HG03575 (cell line): Measurements from ENCODE around the gene FAM156A.
"Not testable (repeated sequence)": the region's sequence is repeated elsewhere in the genome, so short reads cannot be mapped to it uniquely, and the experiment has no call there.

ENCODE experiments used
- ATAC-seq: cut with Tn5 transposase; IDR thresholded peaks from one replicate; pipeline ENCODE4 v1.9.1; 2021; ENCODE audit not compliant: unreplicated experiment, insufficient number of reproducible peaks, low FRiP score; ENCODE audit errors: extremely low read depth

FAM156A gene

DNA sequence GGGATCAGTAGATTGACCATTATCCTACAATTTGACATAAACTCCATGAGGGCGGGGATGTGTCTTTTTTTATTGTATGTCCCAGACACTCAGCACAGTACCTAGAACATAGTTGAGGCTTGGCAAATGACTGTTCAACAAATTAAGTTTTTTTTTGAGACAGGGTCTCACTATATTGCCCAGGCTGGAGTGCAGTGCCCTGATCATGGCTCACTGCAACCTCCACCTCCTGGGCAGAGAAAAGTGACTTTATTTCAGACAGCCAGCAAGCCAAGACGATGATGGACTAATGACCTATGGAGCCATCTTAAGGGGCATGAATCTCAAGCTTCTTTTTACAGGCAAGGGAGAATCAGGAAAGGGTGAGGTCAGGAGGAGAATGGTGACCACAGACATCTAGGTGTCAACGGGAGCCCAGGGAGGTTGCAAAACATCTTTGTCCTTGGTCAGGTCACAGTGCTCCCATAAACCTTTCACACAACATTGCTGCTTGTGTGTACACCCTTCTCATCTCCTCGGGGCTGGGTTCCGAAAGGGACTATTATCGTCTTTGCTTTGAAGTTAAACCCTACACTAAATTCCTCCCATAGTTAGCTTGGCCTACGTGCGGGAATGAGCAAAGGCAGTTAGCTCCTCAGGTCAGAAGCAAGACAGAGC lies 16.1 kb upstream of the FAM156A start:
- ATAC-seq: not testable (repeated sequence)

DNA sequence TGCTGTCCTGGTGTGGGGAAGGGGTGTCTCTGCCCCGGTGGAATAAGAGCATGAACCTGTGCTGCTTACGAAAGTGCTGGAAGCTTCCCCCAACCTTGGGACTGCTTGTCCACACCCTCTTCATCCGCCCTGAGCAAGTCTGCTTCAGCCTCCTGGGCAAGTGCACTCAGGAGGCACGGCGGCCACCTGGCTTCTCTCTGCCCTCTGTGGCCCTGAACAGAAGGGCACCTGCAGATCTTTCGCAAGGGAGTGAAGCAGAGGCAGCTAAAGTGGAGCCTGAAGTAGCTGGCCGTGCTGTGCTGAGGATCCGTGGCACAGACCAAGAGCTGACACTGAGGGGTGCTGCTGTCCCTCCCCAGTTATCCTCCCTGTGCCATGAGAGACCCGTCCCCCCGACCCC lies 9.6 kb upstream of the FAM156A start:
- ATAC-seq: not testable (repeated sequence)

DNA sequence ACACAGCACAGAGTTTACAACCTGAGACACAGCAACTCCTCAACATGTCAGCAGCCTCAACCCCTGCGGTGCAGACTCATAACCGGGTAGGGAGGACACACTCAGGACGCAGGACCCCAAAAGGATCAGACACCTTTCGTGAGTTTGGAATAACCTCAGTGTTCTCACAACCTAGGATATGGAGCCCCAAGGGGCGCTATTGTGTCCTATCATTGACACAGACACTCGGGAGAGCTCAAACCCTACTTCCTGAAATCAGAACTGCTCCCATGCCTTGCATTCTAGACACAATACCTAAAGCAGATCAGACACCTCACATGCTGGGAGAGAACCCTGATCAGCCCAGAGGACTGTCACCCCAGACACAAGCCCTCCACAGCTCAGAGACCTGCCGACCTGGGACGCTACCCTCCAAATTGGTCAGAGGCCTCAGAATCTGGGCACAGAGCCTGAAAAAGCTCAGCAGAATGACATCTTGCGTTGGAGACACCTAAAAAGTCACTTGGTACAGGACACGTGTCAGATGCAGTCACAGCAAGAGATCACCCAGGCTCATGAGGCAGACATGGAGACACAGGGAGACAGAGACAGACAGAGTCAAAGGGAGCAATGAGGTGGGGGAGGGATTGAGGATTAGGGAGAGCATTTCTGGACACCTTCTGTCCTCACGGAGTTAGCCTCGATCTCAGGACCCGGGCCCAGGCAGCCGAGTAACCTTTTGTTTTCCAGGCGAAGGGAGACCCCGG lies 8.8 kb upstream of the FAM156A start:
- not testable (repeated sequence) for ATAC-seq

DNA sequence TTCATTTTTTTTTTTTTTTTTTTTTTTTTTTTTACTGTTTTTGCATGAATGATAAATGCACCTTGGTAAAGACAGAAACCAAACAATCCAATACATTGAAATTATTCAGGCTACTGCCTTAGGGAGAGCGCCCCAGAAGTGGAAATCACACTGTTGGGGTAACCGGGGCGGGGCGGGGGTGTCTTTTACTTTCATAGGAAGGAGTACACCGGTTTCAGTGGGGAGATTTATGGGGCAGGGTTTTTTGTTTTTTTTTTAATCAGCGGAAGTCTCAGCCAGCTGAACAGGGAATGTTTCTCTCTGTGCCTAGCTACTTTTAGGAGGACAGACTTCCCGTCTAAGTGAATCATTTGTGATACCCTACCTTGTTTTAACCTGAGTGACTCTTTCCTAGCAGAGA lies 643 bp upstream of the FAM156A start:
- ATAC-seq: not testable (repeated sequence)

DNA sequence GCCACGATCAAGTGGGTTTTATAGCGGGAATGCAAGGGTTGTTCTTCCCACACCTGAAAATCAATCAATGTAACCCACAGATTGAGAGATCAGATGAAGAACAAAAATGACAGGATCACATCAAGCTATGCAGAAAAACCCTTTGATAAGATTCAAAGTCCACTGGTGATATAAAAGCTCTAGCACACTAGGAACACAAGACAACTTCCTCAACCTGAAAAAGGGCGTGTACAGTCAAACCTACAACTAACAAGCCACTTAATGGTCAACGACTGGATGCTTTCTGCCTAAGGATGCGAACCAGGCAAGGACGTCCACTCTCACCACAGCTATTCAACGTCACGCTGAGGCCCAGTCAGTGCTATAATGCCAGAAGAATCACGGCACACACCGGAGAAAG lies 8.4 kb downstream of the FAM156A start:
- not testable (repeated sequence) for ATAC-seq

DNA sequence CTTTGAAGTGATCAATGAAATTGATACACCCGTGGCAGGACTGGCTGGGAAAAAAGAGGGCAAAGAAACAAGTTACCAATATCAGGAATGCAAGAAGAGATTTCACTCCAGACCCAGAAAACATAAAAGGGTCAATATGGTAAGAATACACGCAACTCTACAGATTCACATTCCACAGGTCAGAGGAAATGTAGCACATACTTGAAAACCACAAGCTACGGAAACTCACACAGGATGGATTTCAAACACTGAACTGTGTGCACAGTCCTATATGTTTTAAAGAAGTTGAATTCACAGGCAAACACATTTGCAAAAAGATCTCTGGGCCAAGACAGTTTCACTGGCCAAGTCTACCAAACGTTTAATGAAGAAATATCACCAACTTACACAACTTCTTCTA lies 9.0 kb downstream of the FAM156A start:
- ATAC-seq: not testable (repeated sequence)

DNA sequence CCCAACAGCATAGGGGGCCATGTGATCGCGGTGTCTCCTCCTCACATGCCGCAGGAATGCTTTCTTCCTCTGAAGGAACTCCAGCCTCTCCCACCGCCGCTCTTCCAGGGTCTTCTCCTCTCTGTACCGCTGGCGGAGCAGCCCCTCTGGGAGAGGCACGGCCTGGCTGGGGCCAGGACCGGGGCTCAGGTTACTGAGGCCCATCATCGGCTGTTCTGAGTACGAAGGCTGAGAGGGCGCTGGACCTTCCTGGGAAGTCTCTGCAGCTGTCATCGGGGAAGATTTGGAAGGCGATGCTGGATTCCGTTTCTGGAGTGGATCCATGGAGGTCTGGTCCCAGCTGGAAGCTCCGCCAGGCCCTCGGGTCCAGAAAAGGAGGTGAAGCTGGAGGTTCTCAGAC lies 10.1 kb downstream of the FAM156A start:
- not testable (repeated sequence) for ATAC-seq

DNA sequence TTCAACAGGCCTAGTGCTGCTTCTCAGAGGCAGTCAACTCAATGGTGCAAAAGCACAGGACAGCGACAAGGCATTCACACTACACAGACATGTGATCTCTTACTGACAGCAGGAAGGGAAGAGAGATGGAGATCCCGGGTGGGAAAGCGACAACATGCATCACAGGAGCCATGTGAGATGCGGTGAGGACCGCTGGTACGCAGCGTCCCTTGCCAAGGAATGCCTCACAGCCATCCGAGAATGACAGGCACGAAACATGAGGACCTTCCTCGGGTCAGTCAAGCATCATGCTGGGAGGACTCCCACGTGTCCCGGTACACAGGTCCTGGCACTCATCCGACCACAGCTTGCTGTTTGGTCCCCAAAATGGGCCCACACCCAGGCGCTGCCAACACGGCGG lies 10.8 kb downstream of the FAM156A start:
- not testable (repeated sequence) for ATAC-seq

DNA sequence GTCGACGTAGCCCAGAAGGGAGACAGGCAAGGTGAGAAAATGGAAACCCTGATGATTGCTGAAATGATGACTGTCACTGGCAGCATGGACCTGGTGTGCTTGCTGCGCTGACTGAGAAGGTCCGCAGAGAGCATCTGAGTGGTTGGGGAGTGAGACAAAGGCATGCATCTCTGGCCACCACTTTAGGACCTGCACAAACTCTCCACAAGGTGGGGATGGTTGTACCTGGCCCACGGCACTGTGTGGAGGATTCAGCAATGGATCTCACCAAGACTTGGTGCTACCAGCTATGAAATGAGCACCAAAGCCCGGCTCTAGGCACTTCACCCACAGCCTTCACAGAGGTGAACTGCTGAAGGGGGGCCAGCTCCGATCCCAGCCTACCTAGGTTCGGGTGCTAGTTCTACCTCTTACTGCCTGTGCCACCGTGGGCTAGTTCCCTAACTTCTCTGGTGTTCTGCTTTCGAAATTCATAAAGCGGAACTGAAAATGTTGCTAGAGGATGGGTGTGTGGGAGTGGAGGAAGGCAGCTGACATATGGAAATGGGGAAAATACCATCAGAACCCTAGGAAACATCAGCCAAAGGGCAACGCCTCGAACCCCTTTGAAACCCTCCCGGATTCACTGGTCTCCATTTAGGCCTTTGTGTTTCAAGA lies 12.4 kb downstream of the FAM156A start:
- ATAC-seq: not testable (repeated sequence)

DNA sequence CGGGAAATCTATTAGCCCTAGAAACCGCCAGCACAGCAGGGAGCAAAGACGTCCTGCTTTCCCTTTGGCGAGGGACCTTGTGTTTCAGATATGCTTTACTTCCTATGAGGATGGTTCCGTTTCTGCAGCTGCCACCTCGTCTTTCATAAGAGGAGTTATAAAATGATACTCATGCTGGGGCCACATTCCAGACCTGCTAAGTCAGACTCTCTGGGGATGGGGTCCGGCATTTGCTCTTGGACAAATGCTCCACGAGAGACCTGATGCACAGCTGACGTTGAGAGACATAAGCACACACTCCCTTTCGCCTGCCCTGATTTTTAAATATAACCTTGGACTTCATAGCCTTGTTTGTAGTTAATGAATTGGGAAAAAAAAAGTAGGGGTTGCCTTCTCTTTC lies 16.6 kb downstream of the FAM156A start:
- not testable (repeated sequence) for ATAC-seq

DNA sequence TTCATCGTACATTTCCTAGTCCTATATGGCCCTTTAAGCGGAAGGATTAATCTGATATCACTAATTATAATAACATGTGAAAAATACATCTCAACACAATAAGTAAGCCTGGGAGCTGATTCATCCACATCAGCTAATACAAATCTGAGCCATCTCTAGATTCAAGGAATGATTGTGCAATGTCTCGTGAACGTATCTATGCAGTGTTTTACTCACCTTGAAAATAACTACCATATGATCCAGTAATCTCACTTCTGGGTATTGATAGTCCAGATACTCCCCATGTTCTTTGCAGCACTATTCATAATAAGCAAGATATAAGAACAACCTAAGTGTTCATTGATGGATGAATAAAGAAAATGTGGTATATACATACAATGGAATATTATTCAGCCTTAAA lies 17.6 kb downstream of the FAM156A start:
- not testable (repeated sequence) for ATAC-seq

DNA sequence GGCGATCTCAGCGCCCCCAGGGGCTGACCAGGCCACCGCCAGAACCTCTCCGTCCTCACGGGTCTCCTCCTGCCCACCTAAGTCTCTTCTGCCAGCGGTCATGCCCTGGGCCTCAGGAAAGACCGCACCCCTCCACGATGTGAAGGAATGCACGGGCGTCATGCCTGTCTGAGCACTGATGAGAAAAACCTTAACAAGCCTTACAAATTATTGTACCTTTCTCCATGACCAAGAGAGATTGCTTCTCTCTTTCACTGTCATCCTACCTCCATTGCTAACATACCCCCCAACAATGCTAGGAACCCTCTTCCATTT lies 22.9 kb downstream of the FAM156A start:
- not testable (repeated sequence) for ATAC-seq

DNA sequence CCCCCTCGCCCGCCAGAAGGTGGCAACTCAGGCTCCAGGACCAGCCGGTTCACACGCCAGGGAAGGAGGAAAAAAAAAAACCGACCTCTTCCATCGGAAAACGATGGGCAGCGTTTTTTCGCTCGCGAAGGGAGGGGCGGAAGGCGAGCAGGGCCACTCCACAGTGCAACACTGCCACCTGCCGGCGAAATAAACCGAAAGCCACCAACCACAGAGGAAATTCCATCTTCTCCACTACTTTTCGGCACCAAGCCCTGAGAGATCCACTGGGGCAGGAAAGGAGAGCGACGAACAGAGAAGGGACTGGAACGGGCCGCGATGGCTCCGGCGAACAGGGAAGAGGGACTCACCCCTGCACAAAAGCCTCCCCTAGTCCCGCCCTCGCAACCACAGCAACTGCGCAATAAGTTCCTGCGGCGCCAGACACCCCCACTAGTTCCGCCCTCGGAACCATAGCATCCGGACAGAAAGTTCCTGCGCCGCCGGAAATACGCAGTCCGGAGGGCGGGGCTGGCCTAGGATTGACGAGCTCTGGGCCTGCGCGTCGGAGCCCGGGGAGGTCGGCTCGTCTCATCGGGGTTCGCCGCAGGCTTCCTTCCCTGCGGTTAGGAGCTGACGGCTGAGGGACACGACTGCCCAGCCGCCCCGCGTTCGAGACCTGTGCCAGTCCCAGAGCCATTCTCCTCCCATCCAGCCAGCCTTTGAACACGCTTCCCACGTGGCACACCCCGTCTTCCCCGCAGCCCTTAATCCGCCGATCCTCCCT lies 23.4 kb downstream of the FAM156A start:
- ATAC-seq: peak; percentile 79

DNA sequence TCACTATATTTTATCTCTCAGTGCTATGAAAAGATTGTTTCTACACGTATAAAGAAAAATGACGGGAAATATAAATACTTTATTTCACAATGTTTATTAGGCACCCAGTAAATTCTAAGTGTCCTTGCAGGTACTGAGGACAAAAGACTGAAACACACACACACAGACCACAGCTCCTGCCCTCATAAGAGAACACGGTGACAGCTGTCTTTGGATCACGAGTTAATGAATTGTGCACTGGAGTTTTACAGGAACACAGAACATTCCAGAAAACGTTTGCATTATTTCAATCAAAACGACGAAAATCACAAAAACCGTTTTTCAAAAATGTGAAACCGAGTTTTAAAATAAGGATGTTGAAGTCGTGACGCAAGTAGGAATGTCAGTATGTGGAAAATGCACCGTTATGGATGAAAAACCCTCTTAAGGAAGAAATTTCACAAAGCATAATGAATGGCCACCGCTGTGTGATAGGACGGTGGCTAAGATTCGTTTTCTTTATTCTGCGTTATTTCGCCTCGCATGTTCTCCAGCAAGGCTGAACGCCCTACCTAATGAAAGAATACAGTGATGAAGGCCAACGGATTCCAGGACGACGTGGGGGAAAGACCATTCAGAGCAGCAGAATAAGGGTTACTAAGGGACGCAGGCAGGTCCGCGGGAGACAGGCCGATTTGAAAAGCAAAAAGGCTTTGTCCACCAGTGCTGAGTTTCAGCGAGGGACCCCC lies 24.2 kb downstream of the FAM156A start:
- peak; percentile 4 for ATAC-seq

DNA sequence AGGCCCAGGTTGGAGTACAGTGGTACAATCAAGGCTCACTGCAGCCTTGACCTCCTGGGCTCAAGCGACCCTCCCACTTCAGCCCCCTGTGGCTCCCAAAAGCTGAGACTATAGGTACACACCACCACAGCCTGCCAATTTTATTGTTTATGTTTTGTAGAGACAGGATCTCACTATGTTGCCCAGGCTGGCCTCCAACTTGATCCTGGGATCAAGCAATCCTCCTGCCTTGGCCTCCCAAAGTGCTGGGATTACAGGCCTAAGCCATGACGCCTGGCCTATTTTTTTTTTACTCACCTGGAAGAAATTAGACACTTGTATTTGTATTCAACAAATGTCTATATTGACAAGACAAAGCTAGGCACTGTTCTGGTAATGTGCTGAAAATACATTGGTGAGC lies 25.1 kb downstream of the FAM156A start:
- no peak for ATAC-seq

DNA sequence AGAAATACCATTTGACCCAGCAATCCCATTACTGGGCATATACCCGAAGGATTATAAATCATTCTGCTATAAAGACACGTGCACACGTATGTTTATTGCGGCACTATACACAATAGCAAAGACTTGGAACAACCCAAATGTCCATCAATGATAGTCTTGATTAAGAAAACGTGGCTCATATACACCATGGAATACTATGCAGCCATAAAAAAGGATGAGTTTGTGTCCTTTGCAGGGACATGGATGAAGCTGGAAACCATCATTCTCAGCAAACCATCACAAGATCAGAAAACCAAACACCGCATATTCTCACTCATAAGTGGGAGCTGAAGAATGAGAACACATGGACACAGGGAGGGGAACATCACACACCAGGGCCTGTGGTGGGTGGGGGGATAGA lies 28.1 kb downstream of the FAM156A start:
- not testable (repeated sequence) for ATAC-seq

DNA sequence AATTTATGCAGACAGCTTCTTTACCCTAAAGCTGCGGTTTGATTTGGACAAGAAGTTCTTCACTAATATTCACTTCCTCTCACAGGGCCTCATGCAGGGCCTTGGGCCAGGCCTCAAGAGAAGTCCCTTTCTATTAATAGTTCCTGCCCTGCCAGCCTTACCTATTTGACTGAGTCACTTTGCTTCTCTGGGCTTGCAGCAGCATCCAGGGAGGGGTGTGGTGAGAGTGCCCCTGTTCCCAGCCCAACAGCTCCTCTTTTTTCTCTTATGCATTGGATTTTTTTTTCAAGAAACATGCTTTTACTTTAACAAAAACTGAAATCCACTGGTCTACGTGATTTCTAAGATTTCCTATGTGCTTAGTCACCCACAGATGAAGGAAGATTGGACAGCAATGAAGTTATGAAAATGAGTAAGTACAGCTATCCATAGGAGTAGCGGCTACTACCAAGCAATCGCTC lies 34.5 kb downstream of the FAM156A start:
- peak; percentile 42 for ATAC-seq

DNA sequence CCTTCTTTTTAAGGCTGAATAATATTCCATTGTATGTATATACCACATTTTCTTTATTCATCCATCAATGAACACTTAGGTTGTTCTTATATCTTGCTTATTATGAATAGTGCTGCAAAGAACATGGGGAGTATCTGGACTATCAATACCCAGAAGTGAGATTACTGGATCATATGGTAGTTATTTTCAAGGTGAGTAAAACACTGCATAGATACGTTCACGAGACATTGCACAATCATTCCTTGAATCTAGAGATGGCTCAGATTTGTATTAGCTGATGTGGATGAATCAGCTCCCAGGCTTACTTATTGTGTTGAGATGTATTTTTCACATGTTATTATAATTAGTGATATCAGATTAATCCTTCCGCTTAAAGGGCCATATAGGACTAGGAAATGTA lies 43.6 kb downstream of the FAM156A start:
- not testable (repeated sequence) for ATAC-seq

DNA sequence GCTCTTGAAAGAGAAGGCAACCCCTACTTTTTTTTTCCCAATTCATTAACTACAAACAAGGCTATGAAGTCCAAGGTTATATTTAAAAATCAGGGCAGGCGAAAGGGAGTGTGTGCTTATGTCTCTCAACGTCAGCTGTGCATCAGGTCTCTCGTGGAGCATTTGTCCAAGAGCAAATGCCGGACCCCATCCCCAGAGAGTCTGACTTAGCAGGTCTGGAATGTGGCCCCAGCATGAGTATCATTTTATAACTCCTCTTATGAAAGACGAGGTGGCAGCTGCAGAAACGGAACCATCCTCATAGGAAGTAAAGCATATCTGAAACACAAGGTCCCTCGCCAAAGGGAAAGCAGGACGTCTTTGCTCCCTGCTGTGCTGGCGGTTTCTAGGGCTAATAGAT lies 44.6 kb downstream of the FAM156A start:
- ATAC-seq: not testable (repeated sequence)
